SHP77 treated with DMSO at 0.1 percent for 48 hours (cell line): ENCODE results near the gene RBM24.
"Not testable (repeated sequence)": the region's sequence is repeated elsewhere in the genome, so short reads cannot be mapped to it uniquely, and the experiment has no call there.

Experiments used
- DNase-seq: peaks from one replicate; lab custom pipeline; 2025; lab: John Stamatoyannopoulos, UW

RBM24 gene

GRCh38 chr6:17291778-17292177, 10.6 kb downstream of the RBM24 start:
- peak; percentile 64 for DNase-seq

GRCh38 chr6:17292600-17293133, 11.5 kb downstream of the RBM24 start:
- no peak for DNase-seq

GRCh38 chr6:17293395-17293794, 12.2 kb downstream of the RBM24 start:
- DNase-seq: no peak

- DNase-seq: no peak
These were observed 16.3 kb downstream of the RBM24 start for GRCh38 chr6:17297271-17298080.

GRCh38 chr6:17298257-17298656, 17.1 kb downstream of the RBM24 start:
- DNase-seq: no peak

- no peak for DNase-seq
These were observed 18.1 kb downstream of the RBM24 start for GRCh38 chr6:17299222-17299621.

- no peak for DNase-seq
These were observed 18.6 kb downstream of the RBM24 start for GRCh38 chr6:17299750-17300149.

- no peak for DNase-seq
These were observed 19.5 kb downstream of the RBM24 start for GRCh38 chr6:17300637-17301036.

- no peak for DNase-seq
These were observed 22.3 kb downstream of the RBM24 start for GRCh38 chr6:17303444-17303843.

GRCh38 chr6:17305219-17306001, 24.2 kb downstream of the RBM24 start:
- no peak for DNase-seq

GRCh38 chr6:17311595-17312311, 30.6 kb downstream of the RBM24 start:
- peak; percentile 5 for DNase-seq

GRCh38 chr6:17313238-17313637, 32.1 kb downstream of the RBM24 start:
- DNase-seq: not testable (repeated sequence)

GRCh38 chr6:17313971-17314370, 32.8 kb downstream of the RBM24 start:
- DNase-seq: no peak

- no peak for DNase-seq
These were observed 34.1 kb downstream of the RBM24 start for GRCh38 chr6:17315262-17315661.

- DNase-seq: no peak
These were observed 37.4 kb downstream of the RBM24 start for GRCh38 chr6:17318435-17319165.

- DNase-seq: not testable (repeated sequence)
These were observed 39.1 kb downstream of the RBM24 start for GRCh38 chr6:17320266-17320665.

GRCh38 chr6:17331238-17331637, 50.1 kb downstream of the RBM24 start:
- no peak for DNase-seq

- DNase-seq: no peak
These were observed 53.1 kb downstream of the RBM24 start for GRCh38 chr6:17334265-17334664.

- no peak for DNase-seq
These were observed 55.3 kb downstream of the RBM24 start for GRCh38 chr6:17336425-17336824.

- no peak for DNase-seq
These were observed 58.1 kb downstream of the RBM24 start for GRCh38 chr6:17339308-17339670.

- DNase-seq: no peak
These were observed 60.1 kb downstream of the RBM24 start for GRCh38 chr6:17341117-17341805.
